Renal cortical epithelial cell (primary cell): ENCODE results near the gene PPP1R15A. TPM values are rescaled to one million over a fixed set of nuclear protein-coding genes. Genes with fewer than 3 reads are reported as not detected.
A peak's percentile ranks its signal among the peaks of the same experiment; 100 is the strongest.
"Not testable (repeated sequence)": the region's sequence is repeated elsewhere in the genome, so short reads cannot be mapped to it uniquely, and the experiment has no call there.

ENCODE experiments used
- DNase-seq: peaks from one replicate; pipeline ENCODE4 v3.0.0-alpha.2; 2011; ENCODE audit warnings: low read depth
- total RNA-seq: library from RNA; depleted of rRNA; stranded (reverse); fragments of >200 nt; gene quantifications from 2 replicates; pipeline ENCODE4 v1.2.3, GENCODE V29; 2014

The PPP1R15A gene
- total RNA-seq, 1 donor from 2014 or later = 28.1 TPM

- no peak for DNase-seq
These were observed 9.8 kb downstream of the PPP1R15A start for GRCh38 chr19:48881741-48882657.

- no peak for DNase-seq
These were observed 11.5 kb downstream of the PPP1R15A start for GRCh38 chr19:48883726-48884125.

- DNase-seq = no peak
These were observed 15.8 kb downstream of the PPP1R15A start for GRCh38 chr19:48887861-48888612.

GRCh38 chr19:48889496-48889895, 17.3 kb downstream of the PPP1R15A start:
- DNase-seq = not testable (repeated sequence)

- DNase-seq = no peak
These were observed 18.3 kb downstream of the PPP1R15A start for GRCh38 chr19:48890551-48890950.

- no peak for DNase-seq
These were observed 23.0 kb downstream of the PPP1R15A start for GRCh38 chr19:48895226-48895625.

- DNase-seq = no peak
These were observed 24.0 kb downstream of the PPP1R15A start for GRCh38 chr19:48896191-48896720.

- no peak for DNase-seq
These were observed 25.0 kb downstream of the PPP1R15A start for GRCh38 chr19:48897181-48897580.

- not testable (repeated sequence) for DNase-seq
These were observed 27.1 kb downstream of the PPP1R15A start for GRCh38 chr19:48899386-48899749.

- peak; percentile 95 for DNase-seq
These were observed 27.7 kb downstream of the PPP1R15A start, which contains the start of gene NUCB1 for GRCh38 chr19:48899781-48900476. Gene NUCB1, plus strand, starts transcription at chr19:48900312. Its CDS starts 485 bp downstream, at chr19:48900797.

GRCh38 chr19:48900477-48901406, 28.5 kb downstream of the PPP1R15A start:
- DNase-seq = peak; percentile 58

- DNase-seq = not testable (repeated sequence)
These were observed 30.1 kb downstream of the PPP1R15A start for GRCh38 chr19:48902291-48902690.

- not testable (repeated sequence) for DNase-seq
These were observed 31.6 kb downstream of the PPP1R15A start for GRCh38 chr19:48903788-48904187.

- DNase-seq = no peak
These were observed 33.4 kb downstream of the PPP1R15A start for GRCh38 chr19:48905664-48906063.

- no peak for DNase-seq
These were observed 34.1 kb downstream of the PPP1R15A start for GRCh38 chr19:48906324-48906723.

GRCh38 chr19:48907671-48908070, 35.5 kb downstream of the PPP1R15A start:
- no peak for DNase-seq

- not testable (repeated sequence) for DNase-seq
These were observed 37.3 kb downstream of the PPP1R15A start for GRCh38 chr19:48909424-48910077.

GRCh38 chr19:48910803-48911202, 38.6 kb downstream of the PPP1R15A start:
- DNase-seq = no peak

GRCh38 chr19:48913114-48913889, 41.1 kb downstream of the PPP1R15A start:
- no peak for DNase-seq
